HG03469 (cell line): ENCODE measurements around the gene SPEM1.

Experiments used
- ATAC-seq: cut with Tn5 transposase; IDR thresholded peaks from one replicate; pipeline ENCODE4 v1.9.1; 2021; ENCODE audit warnings: mild to moderate bottlenecking, moderate library complexity, moderate number of reproducible peaks; ENCODE audit not compliant: unreplicated experiment

Gene SPEM1

GRCh38 chr17:7396147-7396546 lies 24.0 kb upstream of the SPEM1 start:
- no peak for ATAC-seq

GRCh38 chr17:7398612-7399011 lies 21.5 kb upstream of the SPEM1 start:
- ATAC-seq: no peak

- ATAC-seq: no peak
These were observed 16.9 kb upstream of the SPEM1 start for GRCh38 chr17:7403043-7403726.

GRCh38 chr17:7403727-7403976 lies 16.5 kb upstream of the SPEM1 start:
- ATAC-seq: no peak

- peak; percentile 59 for ATAC-seq
These were observed 16.0 kb upstream of the SPEM1 start, which contains the start of gene TMEM256 for GRCh38 chr17:7403977-7404736. Gene TMEM256 (minus strand): TSS chr17:7404097. CDS start chr17:7404084, 13 bp downstream.

GRCh38 chr17:7404737-7405349 lies 15.3 kb upstream of the SPEM1 start:
- no peak for ATAC-seq

GRCh38 chr17:7405350-7406234 lies 14.5 kb upstream of the SPEM1 start:
- ATAC-seq: no peak

- ATAC-seq: no peak
These were observed 13.8 kb upstream of the SPEM1 start for GRCh38 chr17:7406235-7406825.

- no peak for ATAC-seq
These were observed 13.0 kb upstream of the SPEM1 start for GRCh38 chr17:7407082-7407481.

GRCh38 chr17:7407485-7408251 lies 12.5 kb upstream of the SPEM1 start, which contains the start of gene NLGN2:
Gene NLGN2 (plus strand): TSS chr17:7407845. CDS start chr17:7408256, 411 bp downstream.
- no peak for ATAC-seq

- no peak for ATAC-seq
These were observed 11.8 kb upstream of the SPEM1 start for GRCh38 chr17:7408252-7408727.

- ATAC-seq: no peak
These were observed 11.3 kb upstream of the SPEM1 start for GRCh38 chr17:7408863-7409262.

GRCh38 chr17:7409716-7410115 lies 10.4 kb upstream of the SPEM1 start:
- ATAC-seq: no peak

GRCh38 chr17:7410634-7411426 lies 9.3 kb upstream of the SPEM1 start:
- ATAC-seq: no peak

- ATAC-seq: no peak
These were observed 8.7 kb upstream of the SPEM1 start for GRCh38 chr17:7411427-7411750.

GRCh38 chr17:7413346-7413985 lies 6.7 kb upstream of the SPEM1 start:
- no peak for ATAC-seq

GRCh38 chr17:7414837-7415236 lies 5.3 kb upstream of the SPEM1 start:
- ATAC-seq: no peak

GRCh38 chr17:7415784-7416183 lies 4.3 kb upstream of the SPEM1 start:
- ATAC-seq: no peak

GRCh38 chr17:7416323-7416722 lies 3.8 kb upstream of the SPEM1 start:
- no peak for ATAC-seq
